ENCODE measurements around the gene FFAR1.
"Not testable (repeated sequence)": the region's sequence is repeated elsewhere in the genome, so short reads cannot be mapped to it uniquely, and the experiment has no call there.

FFAR1 gene

GRCh38 chr19:35363001-35363590 lies 15.4 kb downstream of the FFAR1 start:
- DNase-seq, result no peak

DNA sequence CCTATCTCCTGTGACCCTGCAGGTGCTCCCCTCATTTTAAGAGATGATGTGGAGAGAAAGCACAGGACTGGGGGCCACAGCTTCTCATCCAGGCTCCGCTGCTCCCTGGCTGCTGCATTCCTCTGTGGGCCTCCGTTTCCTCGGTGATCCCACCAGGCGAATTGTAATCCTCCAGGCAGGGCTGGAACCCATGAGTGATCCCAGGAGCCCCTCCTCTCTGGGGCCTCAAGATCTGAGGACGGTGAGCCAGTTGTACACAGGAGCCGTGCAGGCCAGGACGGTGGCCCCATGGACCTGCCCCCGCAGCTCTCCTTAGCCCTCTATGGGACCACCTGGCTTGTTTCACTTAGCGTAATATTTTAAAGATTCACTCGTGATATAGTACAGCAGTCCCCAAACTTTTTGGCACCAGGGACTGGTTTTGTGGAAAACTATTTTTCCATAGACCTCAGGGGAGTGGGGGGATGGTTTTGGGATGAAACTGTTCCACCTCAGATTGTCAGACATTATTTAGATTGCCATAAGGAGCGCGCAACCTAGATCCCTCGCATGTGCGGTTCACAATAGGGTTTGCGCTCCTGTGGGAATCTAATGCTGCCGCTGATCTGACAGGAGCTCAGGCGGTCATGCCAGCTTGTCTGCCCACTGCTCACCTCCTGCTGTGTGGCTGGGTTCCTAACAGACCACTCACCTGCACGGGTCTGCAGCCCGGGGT lies 16.2 kb downstream of the FFAR1 start:
- no peak for DNase-seq

- DNase-seq, result no peak
Measured at GRCh38 chr19:35365303-35365702, 17.6 kb downstream of the FFAR1 start.

- no peak for DNase-seq
Measured at GRCh38 chr19:35368378-35368777, 20.7 kb downstream of the FFAR1 start.

- no peak for DNase-seq
Measured at GRCh38 chr19:35369522-35369921, 21.8 kb downstream of the FFAR1 start.

- DNase-seq, result no peak
Measured at GRCh38 chr19:35370722-35371121, 23.0 kb downstream of the FFAR1 start, which contains the start of gene GPR42. GPR42 (plus strand) TSS chr19:35371068; CDS start chr19:35371360, 292 bp downstream.

- DNase-seq, result no peak
Measured at GRCh38 chr19:35373492-35373891, 25.8 kb downstream of the FFAR1 start.

GRCh38 chr19:35374031-35374430 lies 26.3 kb downstream of the FFAR1 start:
- not testable (repeated sequence) for DNase-seq

DNA sequence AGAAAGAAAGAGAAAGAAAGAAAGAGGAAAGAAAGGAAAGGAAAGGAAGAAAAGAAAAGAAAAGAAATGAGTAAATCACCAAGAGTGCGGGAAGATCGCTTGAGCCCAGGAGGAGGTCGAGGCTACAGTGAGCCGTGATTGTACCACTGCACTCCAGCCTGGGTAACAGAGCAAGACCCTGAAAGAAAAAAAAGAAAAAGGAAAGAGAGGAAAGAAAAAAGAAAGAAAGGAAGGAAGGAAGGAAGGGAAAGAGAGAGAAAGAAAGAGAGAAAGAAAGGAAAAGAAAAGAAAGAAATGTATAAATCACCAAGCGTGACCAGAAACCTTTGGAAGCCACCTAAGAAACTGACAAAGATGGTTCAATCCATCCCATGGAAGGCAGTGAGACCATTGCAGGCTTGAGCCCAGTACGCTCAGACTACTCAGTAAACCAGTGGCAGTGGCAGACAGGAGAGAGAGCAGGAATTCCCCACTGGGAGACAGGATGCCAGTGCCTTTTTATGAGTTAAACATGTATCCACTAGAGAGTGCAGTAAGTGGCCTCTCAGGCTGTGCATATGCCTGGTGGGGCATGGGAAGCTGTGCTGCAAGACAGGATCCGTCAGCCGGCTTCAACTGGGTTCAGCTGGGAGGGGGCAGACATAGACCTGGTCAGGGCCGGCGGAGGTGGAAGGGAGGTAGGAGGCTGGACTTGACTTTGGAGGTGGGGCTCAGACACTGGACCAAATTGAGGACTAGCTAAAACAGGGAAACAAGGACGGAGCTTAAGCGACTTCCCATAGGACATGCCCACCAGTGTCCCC lies 28.0 kb downstream of the FFAR1 start:
- DNase-seq, result peak in 1 of 2 experiments; percentile 35

DNA sequence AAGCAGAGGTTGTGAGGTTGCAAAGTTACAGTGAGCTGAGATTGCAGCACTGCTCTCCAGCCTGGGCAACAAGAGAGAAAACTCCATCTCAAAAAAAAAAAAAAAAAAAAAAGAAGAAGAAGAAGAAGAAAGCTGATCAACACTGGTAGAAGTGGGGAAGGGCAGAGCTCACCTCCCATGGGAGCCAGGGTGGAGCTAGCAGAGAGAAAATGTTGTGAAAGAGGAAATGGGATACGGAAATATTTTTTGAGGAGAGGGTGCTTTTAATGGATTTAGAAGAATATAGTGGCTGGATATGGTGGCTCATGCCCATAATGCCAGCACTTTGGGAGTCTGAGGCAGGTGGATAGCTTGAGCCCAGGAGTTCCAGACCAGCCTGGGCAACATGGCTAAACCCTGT lies 30.0 kb downstream of the FFAR1 start:
- no peak for DNase-seq

GRCh38 chr19:35378356-35378755 lies 30.7 kb downstream of the FFAR1 start:
- no peak for DNase-seq

GRCh38 chr19:35379545-35379944 lies 31.8 kb downstream of the FFAR1 start:
- not testable (repeated sequence) for DNase-seq

DNA sequence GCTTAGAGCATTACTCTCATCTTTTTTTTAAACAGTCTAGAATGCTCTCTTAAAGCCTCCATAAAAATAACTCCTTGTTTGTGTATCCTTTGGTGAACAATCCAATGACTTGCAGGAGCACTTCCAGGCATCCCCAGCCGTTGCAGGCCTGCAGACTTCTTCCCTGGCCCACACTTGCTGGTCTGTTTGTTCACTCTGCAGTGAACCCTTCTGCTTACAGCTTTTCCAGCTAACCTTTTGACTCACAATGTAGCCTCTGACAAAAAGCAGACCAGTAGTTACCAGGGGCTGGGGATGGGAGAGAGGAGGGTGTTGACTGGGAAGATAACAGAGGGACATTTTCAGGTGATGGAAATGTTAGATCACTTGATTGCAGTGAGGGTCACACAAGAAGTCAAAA lies 32.3 kb downstream of the FFAR1 start:
- no peak for DNase-seq

GRCh38 chr19:35380450-35381124 lies 32.9 kb downstream of the FFAR1 start:
- DNase-seq, result no peak

- DNase-seq, result no peak
Measured at GRCh38 chr19:35381318-35381717, 33.6 kb downstream of the FFAR1 start.

- DNase-seq, result no peak
Measured at GRCh38 chr19:35381926-35382325, 34.2 kb downstream of the FFAR1 start.

DNA sequence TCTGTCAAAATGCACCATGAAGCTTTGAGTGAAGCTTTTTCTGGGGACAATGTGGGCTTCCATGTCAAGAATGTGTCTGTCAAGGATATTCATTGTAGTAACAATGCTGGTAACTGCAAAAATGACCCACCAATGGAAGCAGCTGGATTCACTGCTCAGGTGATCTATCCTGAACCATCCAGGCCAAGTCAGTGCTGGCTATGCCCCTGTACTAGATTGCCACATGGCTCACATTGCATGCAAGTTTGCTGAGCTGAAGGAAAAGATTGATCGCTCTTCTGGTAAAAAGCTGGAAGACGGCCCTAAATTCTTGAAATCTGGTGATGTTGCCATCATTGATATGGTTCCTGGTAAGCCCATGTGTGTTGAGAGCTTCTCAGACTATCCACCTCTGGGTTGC lies 35.8 kb downstream of the FFAR1 start:
- no peak for DNase-seq

GRCh38 chr19:35388277-35389054 lies 40.8 kb downstream of the FFAR1 start:
- DNase-seq, result no peak

DNA sequence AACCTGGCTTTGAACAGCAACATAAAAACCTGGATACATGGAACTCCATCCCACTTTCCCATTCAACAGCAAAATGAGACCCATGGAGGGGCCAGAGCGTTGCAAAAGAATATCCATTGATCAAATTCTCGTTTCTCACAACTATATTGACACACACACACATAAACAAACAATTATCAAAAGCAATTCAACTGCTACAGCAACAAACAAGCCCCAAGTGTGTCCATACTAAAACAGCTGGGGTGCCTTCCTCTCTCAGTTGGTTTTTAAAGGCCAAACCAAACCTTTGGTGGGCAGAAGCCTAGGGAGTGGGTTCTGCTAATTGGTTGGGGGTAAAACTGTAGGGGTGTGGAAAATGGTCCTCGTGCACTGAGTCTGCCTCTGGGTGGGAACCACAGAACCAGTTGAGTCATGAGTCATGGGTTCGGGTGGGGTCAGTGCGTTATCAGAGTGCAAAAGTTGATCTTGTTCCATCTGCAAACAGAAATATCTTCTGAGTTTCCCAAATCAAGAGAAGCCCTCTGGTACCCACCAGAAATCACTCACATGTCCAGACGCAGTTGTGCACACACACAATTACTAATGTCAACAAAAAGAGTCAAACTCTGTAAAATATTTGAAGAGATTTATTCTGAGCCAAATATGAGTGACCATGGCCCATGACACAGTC lies 41.6 kb downstream of the FFAR1 start:
- no peak for DNase-seq

DNA sequence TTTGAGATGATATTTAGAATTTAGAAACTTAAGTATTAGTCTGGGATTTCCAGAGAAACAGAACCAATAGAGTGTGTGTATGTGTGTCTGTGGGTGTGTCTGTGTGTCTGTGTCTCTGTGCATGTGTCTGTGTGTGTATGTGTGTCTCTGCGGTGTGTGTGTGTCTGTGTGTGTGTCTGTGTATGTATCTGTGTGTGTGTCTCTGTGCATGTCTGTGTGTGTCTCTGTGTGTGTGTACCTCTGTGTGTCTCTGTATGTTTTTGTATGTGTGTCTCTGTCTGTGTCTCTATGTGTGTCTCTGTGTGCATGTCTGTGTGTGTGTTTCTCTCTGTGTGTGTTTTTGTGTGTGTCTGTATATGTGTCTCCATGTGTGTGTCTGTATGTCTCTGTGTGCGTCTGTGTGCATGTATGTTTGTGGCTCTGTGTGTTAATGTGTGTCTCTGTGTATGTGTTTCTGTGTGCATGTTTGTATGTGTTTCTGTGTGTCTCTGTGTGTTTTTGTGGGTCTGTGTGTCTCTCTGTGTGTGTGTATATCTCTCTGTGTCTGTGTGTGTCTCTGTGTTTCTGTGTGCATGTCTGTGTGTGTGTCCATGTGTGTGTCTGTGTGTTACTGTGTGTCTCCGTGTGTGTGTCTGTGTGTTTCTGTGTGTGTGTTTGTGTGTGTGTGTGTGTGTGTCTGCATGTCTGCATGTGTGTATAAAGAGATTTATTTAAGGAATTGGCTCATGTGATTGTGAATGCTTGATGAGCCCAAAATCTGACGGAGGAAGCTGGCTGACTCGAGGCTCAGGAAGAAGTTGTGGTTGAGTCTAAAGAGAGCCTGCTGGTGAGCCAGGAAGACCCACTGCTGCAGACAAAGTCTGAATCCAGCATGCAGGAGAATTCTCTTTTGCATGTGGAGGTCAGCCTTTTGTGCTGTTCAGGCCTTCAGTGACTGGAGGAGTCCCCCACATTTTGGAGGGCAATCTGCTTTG lies 45.3 kb downstream of the FFAR1 start:
- DNase-seq, result no peak

All from NCI-H526 (cell line).